Fibroblast of lung (primary cell): ENCODE measurements around the gene OR5H1.

Experiments used
- CTCF ChIP-seq, 2 donors: IDR thresholded peaks in 1 of 2; conservative IDR thresholded peaks in 1 of 2; 1 replicate in 1 of 2; 2 replicates in 1 of 2; pipeline ENCODE4 v1.5.1; 2011 to 2012; ENCODE audit warnings: low read length in 2 of 2, control low read depth in 1 of 2, inconsistent platforms in 1 of 2, low read depth in 1 of 2, mild to moderate bottlenecking in 1 of 2
- EZH2 ChIP-seq: IDR thresholded peaks from 2 replicates; pipeline ENCODE4 v1.5.1; 2012; ENCODE audit warnings: low read length, control low read depth, mild to moderate bottlenecking; ENCODE audit errors: missing control alignments

- TF ChIP-seq CTCF (conservative IDR thresholded peaks at IDR 0.05 in 1 of 2, IDR thresholded peaks at IDR 0.05 in 1 of 2; ENCODE audit: low read depth in 1 of 2, low read length in 2 of 2) (no peak), EZH2 (no peak)
Measured at GRCh38 chr3:98086873-98087272, 43.6 kb upstream of the OR5H1 start, which contains the start of gene OR5AC2.
